Raji (cell line): Measurements from ENCODE around the gene LRCOL1.

Experiments
- POLR2A ChIP-seq: IDR thresholded peaks from 2 replicates; pipeline ENCODE4 v1.6.1; 2011; ENCODE audit warnings: low read depth, low read length, control low read depth; ENCODE audit not compliant: insufficient read depth

The LRCOL1 gene

GRCh38 chr12:132588821-132589669, 21.3 kb downstream of the LRCOL1 start:
- no peak for TF ChIP-seq POLR2A

GRCh38 chr12:132588319-132588718, 22.1 kb downstream of the LRCOL1 start:
- TF ChIP-seq POLR2A: no peak

GRCh38 chr12:132587781-132588180, 22.6 kb downstream of the LRCOL1 start:
- TF ChIP-seq POLR2A: no peak

GRCh38 chr12:132586929-132587328, 23.5 kb downstream of the LRCOL1 start:
- TF ChIP-seq POLR2A: no peak

GRCh38 chr12:132585177-132585576, 25.2 kb downstream of the LRCOL1 start:
- TF ChIP-seq POLR2A: no peak

GRCh38 chr12:132584429-132584828, 26.0 kb downstream of the LRCOL1 start:
- no peak for TF ChIP-seq POLR2A

- TF ChIP-seq POLR2A: no peak
Observed at GRCh38 chr12:132583736-132584135, 26.6 kb downstream of the LRCOL1 start.

GRCh38 chr12:132583411-132583710, 27.0 kb downstream of the LRCOL1 start:
- no peak for TF ChIP-seq POLR2A

GRCh38 chr12:132582582-132583410, 27.6 kb downstream of the LRCOL1 start:
- no peak for TF ChIP-seq POLR2A

- no peak for TF ChIP-seq POLR2A
Observed at GRCh38 chr12:132582058-132582420, 28.3 kb downstream of the LRCOL1 start.

- no peak for TF ChIP-seq POLR2A
Observed at GRCh38 chr12:132581348-132582057, 28.9 kb downstream of the LRCOL1 start.

GRCh38 chr12:132580701-132581292, 29.6 kb downstream of the LRCOL1 start:
- no peak for TF ChIP-seq POLR2A

GRCh38 chr12:132579744-132580143, 30.6 kb downstream of the LRCOL1 start:
- no peak for TF ChIP-seq POLR2A

- no peak for TF ChIP-seq POLR2A
Observed at GRCh38 chr12:132578826-132579225, 31.6 kb downstream of the LRCOL1 start.

- TF ChIP-seq POLR2A: no peak
Observed at GRCh38 chr12:132578118-132578517, 32.3 kb downstream of the LRCOL1 start.
